ENCODE measurements around the gene ATG2B.

The ATG2B gene

GRCh38 chr14:96376093-96376492 is 13.0 kb upstream of the ATG2B start:
- no peak overlapping the region for H3K9ac ChIP-seq (ENCODE audit: low read depth, low read length)
- DNase-seq (no peak), ATAC-seq (ENCODE audit: insufficient read depth, low read depth) (no peak)
- H3K4me3 ChIP-seq (ENCODE audit: low read depth in 1 of 2, low read length in 2 of 2) = no peak overlapping the region
- H3K4me2 ChIP-seq (ENCODE audit: insufficient read depth, low read length) = no peak overlapping the region
- peaks cover 23% of the 10 kb centered on the region for H3K79me2 ChIP-seq (ENCODE audit: insufficient read depth, low read length)
- H3K27ac ChIP-seq (ENCODE audit: low read length) = no peak overlapping the region
- H3K36me3 ChIP-seq (ENCODE audit: insufficient read depth, low read length) = no peaks in the 10 kb centered on the region
- H2AFZ ChIP-seq (ENCODE audit: low read depth, low read length) = no peak overlapping the region
- no peaks in the 10 kb centered on the region for H3K4me1 ChIP-seq (ENCODE audit: insufficient read depth, low read length)
- TF ChIP-seq, protein P1, sequence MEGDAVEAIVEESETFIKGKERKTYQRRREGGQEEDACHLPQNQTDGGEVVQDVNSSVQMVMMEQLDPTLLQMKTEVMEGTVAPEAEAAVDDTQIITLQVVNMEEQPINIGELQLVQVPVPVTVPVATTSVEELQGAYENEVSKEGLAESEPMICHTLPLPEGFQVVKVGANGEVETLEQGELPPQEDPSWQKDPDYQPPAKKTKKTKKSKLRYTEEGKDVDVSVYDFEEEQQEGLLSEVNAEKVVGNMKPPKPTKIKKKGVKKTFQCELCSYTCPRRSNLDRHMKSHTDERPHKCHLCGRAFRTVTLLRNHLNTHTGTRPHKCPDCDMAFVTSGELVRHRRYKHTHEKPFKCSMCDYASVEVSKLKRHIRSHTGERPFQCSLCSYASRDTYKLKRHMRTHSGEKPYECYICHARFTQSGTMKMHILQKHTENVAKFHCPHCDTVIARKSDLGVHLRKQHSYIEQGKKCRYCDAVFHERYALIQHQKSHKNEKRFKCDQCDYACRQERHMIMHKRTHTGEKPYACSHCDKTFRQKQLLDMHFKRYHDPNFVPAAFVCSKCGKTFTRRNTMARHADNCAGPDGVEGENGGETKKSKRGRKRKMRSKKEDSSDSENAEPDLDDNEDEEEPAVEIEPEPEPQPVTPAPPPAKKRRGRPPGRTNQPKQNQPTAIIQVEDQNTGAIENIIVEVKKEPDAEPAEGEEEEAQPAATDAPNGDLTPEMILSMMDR (IDR thresholded peaks at IDR 0.05; ENCODE audit: borderline replicate concordance, extremely low read depth, low read length, poor library complexity, severe bottlenecking) = no peak
- no peak for TF ChIP-seq EZH2 (IDR thresholded peaks at IDR 0.05; ENCODE audit: borderline replicate concordance, low read depth, low read length, severe bottlenecking)
- H3K27me3 ChIP-seq (ENCODE audit: insufficient read depth, low read length, poor library complexity) = no peaks in the 10 kb centered on the region
- no peaks in the 10 kb centered on the region for H3K9me3 ChIP-seq (ENCODE audit: insufficient read depth, low read length, severe bottlenecking)
- peaks cover 4% of the 10 kb centered on the region; the same call in 1 of the 2 replicates for H4K20me1 ChIP-seq (ENCODE audit: insufficient read depth, low read length)

DNA sequence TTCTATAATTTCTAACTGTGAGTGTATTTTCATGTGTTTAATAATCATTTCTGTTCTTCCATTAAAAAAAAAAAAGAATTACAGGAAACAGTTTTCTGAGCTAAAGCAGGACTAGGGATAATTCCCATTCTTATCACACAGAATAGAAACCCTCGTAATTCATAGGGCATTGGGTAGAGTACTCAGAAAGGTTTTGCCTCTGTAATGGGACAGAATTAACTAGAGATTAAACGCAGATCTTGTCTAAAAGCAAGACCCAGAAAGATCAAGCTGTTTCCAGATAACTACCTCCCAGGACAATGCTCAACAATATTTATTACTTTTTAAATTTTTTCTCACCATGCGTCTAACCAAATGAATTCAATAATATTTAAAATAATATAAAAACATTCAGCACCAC is 10.4 kb upstream of the ATG2B start:
- DNase-seq = no peak

GRCh38 chr14:96370528-96370927 is 7.4 kb upstream of the ATG2B start:
- no peaks in the 10 kb centered on the region for H3K9me3 ChIP-seq (ENCODE audit: insufficient read depth, low read length, severe bottlenecking)
- no peak overlapping the region for H3K4me2 ChIP-seq (ENCODE audit: insufficient read depth, low read length)
- H2AFZ ChIP-seq (ENCODE audit: low read depth, low read length) = no peak overlapping the region
- H3K27ac ChIP-seq (ENCODE audit: low read length) = no peak overlapping the region
- no peaks in the 10 kb centered on the region for H3K4me1 ChIP-seq (ENCODE audit: insufficient read depth, low read length)
- peaks cover 15% of the 10 kb centered on the region for H4K20me1 ChIP-seq (ENCODE audit: insufficient read depth, low read length)
- DNase-seq = no peak
- H3K36me3 ChIP-seq (ENCODE audit: insufficient read depth, low read length) = no peaks in the 10 kb centered on the region
- no peak overlapping the region for H3K4me3 ChIP-seq (ENCODE audit: low read depth in 1 of 2, low read length in 2 of 2)
- no peak for ATAC-seq (ENCODE audit: insufficient read depth, low read depth)
- TF ChIP-seq EZH2 (IDR thresholded peaks at IDR 0.05; ENCODE audit: borderline replicate concordance, low read depth, low read length, severe bottlenecking) = no peak
- TF ChIP-seq, protein P1 (IDR thresholded peaks at IDR 0.05; ENCODE audit: borderline replicate concordance, extremely low read depth, low read length, poor library complexity, severe bottlenecking) = no peak
- H3K9ac ChIP-seq (ENCODE audit: low read depth, low read length) = no peak overlapping the region
- H3K27me3 ChIP-seq (ENCODE audit: insufficient read depth, low read length, poor library complexity) = no peaks in the 10 kb centered on the region
- H3K79me2 ChIP-seq (ENCODE audit: insufficient read depth, low read length) = peaks cover 61% of the 10 kb centered on the region

More for the DNA sequence above, 10.4 kb upstream of the ATG2B start:
- no peak overlapping the region for H2AFZ ChIP-seq (ENCODE audit: low read depth, low read length)
- ATAC-seq (ENCODE audit: insufficient read depth, low read depth) = no peak
- H3K27me3 ChIP-seq (ENCODE audit: insufficient read depth, low read length, poor library complexity) = no peaks in the 10 kb centered on the region
- no peak overlapping the region for H3K27ac ChIP-seq (ENCODE audit: low read length)
- TF ChIP-seq EZH2 (IDR thresholded peaks at IDR 0.05; ENCODE audit: borderline replicate concordance, low read depth, low read length, severe bottlenecking) = no peak
- TF ChIP-seq, protein P1 (IDR thresholded peaks at IDR 0.05; ENCODE audit: borderline replicate concordance, extremely low read depth, low read length, poor library complexity, severe bottlenecking) = no peak
- no peaks in the 10 kb centered on the region for H3K36me3 ChIP-seq (ENCODE audit: insufficient read depth, low read length)
- peaks cover 15% of the 10 kb centered on the region for H4K20me1 ChIP-seq (ENCODE audit: insufficient read depth, low read length)
- no peak overlapping the region for H3K9ac ChIP-seq (ENCODE audit: low read depth, low read length)
- H3K4me3 ChIP-seq (ENCODE audit: low read depth in 1 of 2, low read length in 2 of 2) = no peak overlapping the region
- no peaks in the 10 kb centered on the region for H3K9me3 ChIP-seq (ENCODE audit: insufficient read depth, low read length, severe bottlenecking)
- no peaks in the 10 kb centered on the region for H3K4me1 ChIP-seq (ENCODE audit: insufficient read depth, low read length)
- peaks cover 41% of the 10 kb centered on the region for H3K79me2 ChIP-seq (ENCODE audit: insufficient read depth, low read length)
- no peak overlapping the region for H3K4me2 ChIP-seq (ENCODE audit: insufficient read depth, low read length)

DNA sequence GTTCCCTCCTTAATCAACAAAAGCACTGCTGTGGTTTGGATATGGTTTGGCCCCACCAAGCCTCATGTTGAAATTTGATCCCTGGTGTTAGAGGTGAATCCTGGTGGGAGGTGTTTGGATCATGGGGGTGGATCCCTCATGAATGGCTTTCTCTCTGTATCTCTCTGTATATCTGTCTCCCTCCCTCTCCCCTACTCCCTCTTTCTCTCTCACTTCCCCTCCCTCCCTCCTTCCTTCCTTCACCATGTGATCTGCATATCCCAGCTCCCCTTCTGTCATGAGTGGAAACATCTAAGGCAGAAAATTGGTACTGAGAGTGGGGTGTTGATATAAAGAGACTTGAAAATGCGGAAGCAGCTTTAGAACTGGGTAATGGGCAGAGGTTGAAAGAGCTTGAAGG is 5.4 kb upstream of the ATG2B start:
- no peak overlapping the region for H2AFZ ChIP-seq (ENCODE audit: low read depth, low read length)
- H3K4me1 ChIP-seq (ENCODE audit: insufficient read depth, low read length) = peaks cover 13% of the 10 kb centered on the region
- peaks cover 21% of the 10 kb centered on the region for H4K20me1 ChIP-seq (ENCODE audit: insufficient read depth, low read length)
- H3K4me2 ChIP-seq (ENCODE audit: insufficient read depth, low read length) = no peak overlapping the region
- H3K4me3 ChIP-seq (ENCODE audit: low read depth in 1 of 2, low read length in 2 of 2) = no peak overlapping the region
- TF ChIP-seq, protein P1 (IDR thresholded peaks at IDR 0.05; ENCODE audit: borderline replicate concordance, extremely low read depth, low read length, poor library complexity, severe bottlenecking) = no peak
- TF ChIP-seq EZH2 (IDR thresholded peaks at IDR 0.05; ENCODE audit: borderline replicate concordance, low read depth, low read length, severe bottlenecking) = no peak
- no peaks in the 10 kb centered on the region for H3K27me3 ChIP-seq (ENCODE audit: insufficient read depth, low read length, poor library complexity)
- ATAC-seq (ENCODE audit: insufficient read depth, low read depth) (no peak), DNase-seq (no peak)
- H3K79me2 ChIP-seq (ENCODE audit: insufficient read depth, low read length) = peaks cover 75% of the 10 kb centered on the region
- no peaks in the 10 kb centered on the region for H3K36me3 ChIP-seq (ENCODE audit: insufficient read depth, low read length)
- no peak overlapping the region for H3K9ac ChIP-seq (ENCODE audit: low read depth, low read length)
- no peaks in the 10 kb centered on the region for H3K9me3 ChIP-seq (ENCODE audit: insufficient read depth, low read length, severe bottlenecking)
- no peak overlapping the region for H3K27ac ChIP-seq (ENCODE audit: low read length)

Measured in DND-41 (cell line).